Transverse colon (tissue), 4 donors: ENCODE data around the gene CACNB2. TPM values are rescaled to one million over a fixed set of nuclear protein-coding genes. Genes with fewer than 3 reads are reported as not detected.

ENCODE experiments used
- DNase-seq: peaks from one replicate; pipeline ENCODE4 v3.0.0-alpha.2; 2019
- H3K27ac ChIP-seq, 4 donors: fragments of 200-600 bp; sonication (generic); 2 replicates each; pipeline ENCODE4 v1.5.1; 2016 to 2018; ENCODE audit warnings: inconsistent platforms in 4 of 4
- H3K27me3 ChIP-seq: fragments of 200-600 bp; sonication (generic); 2 replicates; pipeline ENCODE4 v1.5.1; 2017; ENCODE audit warnings: inconsistent platforms
- H3K36me3 ChIP-seq, 4 donors: fragments of 200-600 bp; sonication (generic); 2 replicates each; pipeline ENCODE4 v1.5.1; 2017 to 2019; ENCODE audit warnings: inconsistent platforms in 4 of 4
- H3K4me1 ChIP-seq, 4 donors: fragments of 200-600 bp; sonication (generic); 2 replicates each; pipeline ENCODE4 v1.5.1; 2017 to 2020; ENCODE audit warnings: inconsistent platforms in 4 of 4
- H3K4me3 ChIP-seq, 4 donors: fragments of 200-600 bp; sonication (generic); 1 replicate in 1 of 4; 2 replicates in 3 of 4; pipeline versions ENCODE4 v1.5.1 to v1.6.1; 2017 to 2019; ENCODE audit warnings: inconsistent platforms in 4 of 4
- H3K9me3 ChIP-seq, 2 donors: fragments of 200-600 bp; sonication (generic); 2 replicates each; pipeline ENCODE4 v1.5.1; 2017 to 2019; ENCODE audit warnings: inconsistent platforms in 2 of 2
- EP300 ChIP-seq: sonication (generic); formaldehyde crosslinking; IDR thresholded peaks from one replicate; pipeline ENCODE4 v1.6.1; 2017; ENCODE audit warnings: antibody characterized with exemption, low read depth
- POLR2A ChIP-seq: fragments of 450-650 bp; IDR thresholded peaks from one replicate; pipeline ENCODE4 v1.6.1; 2016; ENCODE audit warnings: antibody characterized with exemption, mild to moderate bottlenecking, moderate library complexity
- POLR2AphosphoS5 ChIP-seq, 3 donors: sonication (generic); formaldehyde crosslinking; IDR thresholded peaks; one replicate each; pipeline ENCODE4 v1.6.1; 2016; ENCODE audit warnings: antibody characterized with exemption in 3 of 3
- WGBS, 2 donors: methylation state at CpG; one replicate each; pipeline ENCODE4 v1.1.5; 2018; ENCODE audit warnings: low coverage in 1 of 2; 5-methylcytosine and 5-hydroxymethylcytosine counted together
- in situ Hi-C, 4 donors: fragments of 200-750 bp; cut with MboI; loops; one replicate each; pipeline versions ENCODE4 v1.15.0 to v1.15.1; 2017; ENCODE audit warnings: low sequenced_read_pairs in 3 of 4, low pct_ligation_motif_present in 1 of 4, low pct_unique_long_range_greater_than_20kb in 1 of 4
- intact Hi-C: fragments of 100-400 bp; cut with DNase I; formaldehyde crosslinking; loops from one replicate; pipeline ENCODE4 v1.15.1; 2023; ENCODE audit warnings: low total_unique reads
- total RNA-seq, 4 donors: library from RNA; depleted of rRNA; stranded (reverse); fragments of >200 nt; gene quantifications; one replicate each; pipeline ENCODE4 v1.1.0, GENCODE V29; 2016
- TF ChIP-seq, protein P1 (sequence below), 5 experiments: fragments of 200-600 bp in 3 of 5; fragments of 450-650 bp in 2 of 5; sonication (generic) in 3 of 5; IDR thresholded peaks; 1 replicate in 2 of 5; 2 replicates in 3 of 5; pipeline ENCODE4 v1.5.1; 2016 to 2017; ENCODE audit warnings: antibody characterized with exemption in 5 of 5, inconsistent platforms in 3 of 5, mild to moderate bottlenecking in 2 of 5, moderate library complexity in 1 of 5

CACNB2 gene
- total RNA-seq, 4 donors from 2014 or later, result 16.2 to 338 (median 23.7) TPM

DNA sequence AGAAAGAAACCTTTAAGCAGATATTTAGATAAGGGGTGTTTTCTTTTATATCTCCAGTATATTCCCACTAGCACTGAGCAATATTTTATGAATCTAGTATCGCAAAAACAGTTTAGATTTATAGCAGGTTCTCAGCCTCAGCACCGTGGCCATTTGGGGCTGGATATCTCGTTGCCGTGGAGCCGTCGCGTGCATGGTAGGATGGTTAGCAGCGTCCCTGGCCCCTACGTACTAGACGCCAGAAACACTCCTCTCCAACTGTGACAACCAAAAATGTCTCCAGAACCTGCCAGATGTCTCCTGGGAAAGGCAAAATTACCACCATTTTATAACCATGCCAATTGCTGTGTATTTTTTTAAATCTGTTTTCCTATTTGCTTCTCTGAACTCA, 172.9 kb downstream of the CACNB2 start:
- Histone ChIP-seq H3K27me3 (no peaks in the 10 kb centered on the region), H3K36me3 (no peaks in the 10 kb centered on the region), H3K27ac (peak overlapping the region in 1 of 4 donors; percentile 20), H3K4me3 (no peak overlapping the region), H3K9me3 (no peaks in the 10 kb centered on the region), H3K4me1 (no peaks in the 10 kb centered on the region)
- TF ChIP-seq POLR2A, result no peak
- TF ChIP-seq POLR2AphosphoS5 (IDR thresholded peaks at IDR 0.05), result no peak
- TF ChIP-seq, protein P1, sequence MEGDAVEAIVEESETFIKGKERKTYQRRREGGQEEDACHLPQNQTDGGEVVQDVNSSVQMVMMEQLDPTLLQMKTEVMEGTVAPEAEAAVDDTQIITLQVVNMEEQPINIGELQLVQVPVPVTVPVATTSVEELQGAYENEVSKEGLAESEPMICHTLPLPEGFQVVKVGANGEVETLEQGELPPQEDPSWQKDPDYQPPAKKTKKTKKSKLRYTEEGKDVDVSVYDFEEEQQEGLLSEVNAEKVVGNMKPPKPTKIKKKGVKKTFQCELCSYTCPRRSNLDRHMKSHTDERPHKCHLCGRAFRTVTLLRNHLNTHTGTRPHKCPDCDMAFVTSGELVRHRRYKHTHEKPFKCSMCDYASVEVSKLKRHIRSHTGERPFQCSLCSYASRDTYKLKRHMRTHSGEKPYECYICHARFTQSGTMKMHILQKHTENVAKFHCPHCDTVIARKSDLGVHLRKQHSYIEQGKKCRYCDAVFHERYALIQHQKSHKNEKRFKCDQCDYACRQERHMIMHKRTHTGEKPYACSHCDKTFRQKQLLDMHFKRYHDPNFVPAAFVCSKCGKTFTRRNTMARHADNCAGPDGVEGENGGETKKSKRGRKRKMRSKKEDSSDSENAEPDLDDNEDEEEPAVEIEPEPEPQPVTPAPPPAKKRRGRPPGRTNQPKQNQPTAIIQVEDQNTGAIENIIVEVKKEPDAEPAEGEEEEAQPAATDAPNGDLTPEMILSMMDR (IDR thresholded peaks at IDR 0.05), result no peak
- TF ChIP-seq EP300, result no peak
- in situ Hi-C loops (no loop called here), intact Hi-C loops (no loop called here)
- DNase-seq, result no peak
- whole genome bisulfite sequencing, 2 donors, result 38 to 88% methylated on average over 1 to 10 of the region's 10 CpGs

DNA sequence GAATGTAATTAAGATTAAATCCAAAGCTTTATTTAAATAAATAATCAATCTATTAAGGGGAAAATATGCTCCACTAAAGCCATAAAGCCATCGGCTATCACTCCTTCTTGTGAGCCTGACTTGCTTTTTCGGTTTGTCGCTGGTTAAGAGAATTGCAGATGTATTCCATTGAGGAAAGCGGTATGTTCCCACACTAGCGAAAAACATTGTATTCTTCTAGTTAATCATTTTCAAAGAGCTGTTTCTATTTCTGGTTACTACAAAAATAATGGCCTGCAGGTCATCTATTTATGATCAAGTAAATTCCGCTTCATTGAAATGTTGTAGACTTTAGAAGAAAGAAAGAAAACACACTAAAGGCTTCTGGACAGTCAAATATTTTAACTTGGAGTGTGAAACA, 173.4 kb downstream of the CACNB2 start:
- in situ Hi-C loops, result no loop called here
- Histone ChIP-seq H3K4me3 (no peak overlapping the region), H3K4me1 (no peaks in the 10 kb centered on the region), H3K9me3 (no peaks in the 10 kb centered on the region), H3K36me3 (no peaks in the 10 kb centered on the region), H3K27me3 (no peaks in the 10 kb centered on the region), H3K27ac (no peak overlapping the region)
- intact Hi-C loops, result no loop called here
- no peak for DNase-seq
- WGBS, 2 donors, result 86 to 91% methylated on average over 6 of the region's 6 CpGs
- TF ChIP-seq POLR2AphosphoS5 (IDR thresholded peaks at IDR 0.05) (no peak), POLR2A (no peak)
- TF ChIP-seq, protein P1 (IDR thresholded peaks at IDR 0.05), result no peak

DNA sequence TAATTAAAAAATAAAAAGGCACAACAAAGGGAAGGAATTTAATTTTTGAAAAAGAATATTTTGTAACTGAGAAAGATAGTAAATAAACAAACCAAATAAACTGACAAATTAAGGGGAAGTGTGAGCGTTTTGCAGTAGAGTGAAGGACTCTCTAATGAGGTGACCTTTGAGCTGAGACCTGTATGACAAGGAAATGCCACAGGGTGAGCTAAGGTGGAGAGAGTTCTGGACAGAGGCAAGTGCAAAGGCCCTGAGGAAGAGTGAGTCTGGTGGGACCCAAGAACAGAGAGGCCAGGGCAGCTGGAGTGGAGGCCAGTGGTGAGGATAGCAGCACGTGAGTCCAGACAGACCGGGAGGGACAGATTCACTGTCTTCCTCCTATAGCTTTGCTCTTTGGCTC, 179.4 kb downstream of the CACNB2 start:
- Histone ChIP-seq H3K27ac (no peak overlapping the region), H3K36me3 (no peaks in the 10 kb centered on the region), H3K9me3 (no peaks in the 10 kb centered on the region), H3K4me1 (no peaks in the 10 kb centered on the region), H3K27me3 (no peaks in the 10 kb centered on the region), H3K4me3 (no peak overlapping the region)
- 81 to 88% methylated on average over 3 of the region's 3 CpGs for WGBS, 2 donors
- in situ Hi-C loops, result no loop called here
- TF ChIP-seq EP300, result no peak
- TF ChIP-seq, protein P1 (IDR thresholded peaks at IDR 0.05), result no peak
- no peak for TF ChIP-seq POLR2A
- TF ChIP-seq POLR2AphosphoS5 (IDR thresholded peaks at IDR 0.05), result no peak
- intact Hi-C loops, result no loop called here
- DNase-seq, result no peak

DNA sequence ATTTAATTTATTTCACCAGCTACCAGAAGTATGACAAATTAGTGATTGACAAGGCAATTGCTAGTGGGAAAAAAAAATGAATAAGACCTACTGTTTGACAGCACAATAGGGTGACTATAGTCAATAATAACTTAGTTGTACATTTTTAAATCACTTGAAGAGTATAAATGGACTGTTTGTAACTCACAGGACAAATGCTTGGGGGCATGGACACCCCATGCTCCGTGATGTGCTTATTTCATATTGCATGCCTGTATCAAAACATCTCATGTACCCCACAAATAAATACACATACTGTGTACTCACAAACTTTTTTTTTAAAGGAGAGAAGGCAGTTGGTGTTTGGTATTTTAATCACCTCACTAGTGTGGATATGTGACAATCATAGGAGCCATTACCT, 181.1 kb downstream of the CACNB2 start:
- intact Hi-C loops, result no loop called here
- 60 to 83% methylated on average over 1 of the region's 1 CpG for WGBS, 2 donors
- Histone ChIP-seq H3K4me1 (no peaks in the 10 kb centered on the region), H3K27ac (no peak overlapping the region), H3K27me3 (no peaks in the 10 kb centered on the region), H3K4me3 (no peak overlapping the region), H3K36me3 (no peaks in the 10 kb centered on the region), H3K9me3 (no peaks in the 10 kb centered on the region)
- DNase-seq, result no peak
- TF ChIP-seq EP300 (no peak), POLR2AphosphoS5 (IDR thresholded peaks at IDR 0.05) (no peak), POLR2A (no peak)
- TF ChIP-seq, protein P1 (IDR thresholded peaks at IDR 0.05), result no peak
- in situ Hi-C loops, result no loop called here
